CD4-positive, alpha-beta T cell treated with Interleukin-6 at 100 ng/mL for 8 hours (primary cell): ENCODE data around the gene CBS.
"Not testable (repeated sequence)": the region's sequence is repeated elsewhere in the genome, so short reads cannot be mapped to it uniquely, and the experiment has no call there.

ENCODE experiments used
- DNase-seq: peaks from one replicate; pipeline ENCODE4 v3.0.0-alpha.2; 2020; ENCODE audit warnings: mixed read lengths, low spot score

The CBS gene

GRCh38 chr21:43075170-43076022 is at the start of gene CBS:
Gene CBS (minus strand): TSS chr21:43075835. CDS start chr21:43072193, 3,642 bp downstream.
- DNase-seq, result not testable (repeated sequence)

GRCh38 chr21:43115956-43116355 is 40.3 kb upstream of the CBS start:
- not testable (repeated sequence) for DNase-seq

- DNase-seq, result not testable (repeated sequence)
Observed at GRCh38 chr21:43114483-43114882, 38.8 kb upstream of the CBS start.

- not testable (repeated sequence) for DNase-seq
Observed at GRCh38 chr21:43109006-43109405, 33.4 kb upstream of the CBS start.

GRCh38 chr21:43108177-43108576 is 32.5 kb upstream of the CBS start:
- not testable (repeated sequence) for DNase-seq

- not testable (repeated sequence) for DNase-seq
Observed at GRCh38 chr21:43107794-43108137, 32.1 kb upstream of the CBS start.

- peak; percentile 0 for DNase-seq
Observed at GRCh38 chr21:43106965-43107793, 31.5 kb upstream of the CBS start, which contains the start of gene U2AF1. Gene U2AF1 (minus strand): TSS chr21:43107570. CDS start chr21:43107494, 76 bp downstream.

GRCh38 chr21:43104642-43105041 is 29.0 kb upstream of the CBS start:
- not testable (repeated sequence) for DNase-seq

GRCh38 chr21:43102281-43102680 is 26.6 kb upstream of the CBS start:
- DNase-seq, result not testable (repeated sequence)

- DNase-seq, result not testable (repeated sequence)
Observed at GRCh38 chr21:43101676-43102075, 26.0 kb upstream of the CBS start.

GRCh38 chr21:43101000-43101399 is 25.4 kb upstream of the CBS start:
- not testable (repeated sequence) for DNase-seq

GRCh38 chr21:43091979-43092614 is 16.5 kb upstream of the CBS start:
- DNase-seq, result not testable (repeated sequence)

GRCh38 chr21:43090947-43091346 is 15.3 kb upstream of the CBS start:
- not testable (repeated sequence) for DNase-seq

- DNase-seq, result not testable (repeated sequence)
Observed at GRCh38 chr21:43089463-43089862, 13.8 kb upstream of the CBS start.

GRCh38 chr21:43082587-43083300 is 7.1 kb upstream of the CBS start:
- DNase-seq, result not testable (repeated sequence)

GRCh38 chr21:43076643-43077042 is 1.0 kb upstream of the CBS start:
- DNase-seq, result not testable (repeated sequence)

GRCh38 chr21:43076023-43076637 is 495 bp upstream of the CBS start:
- not testable (repeated sequence) for DNase-seq

- not testable (repeated sequence) for DNase-seq
Observed at GRCh38 chr21:43074401-43075169, 1.1 kb downstream of the CBS start.

- not testable (repeated sequence) for DNase-seq
Observed at GRCh38 chr21:43072742-43073141, 2.9 kb downstream of the CBS start.

GRCh38 chr21:43069682-43070081 is 6.0 kb downstream of the CBS start:
- not testable (repeated sequence) for DNase-seq
